Neural progenitor cell (in vitro differentiated cells): ENCODE data around the gene TBC1D4. TPM values are rescaled to one million over a fixed set of nuclear protein-coding genes. Genes with fewer than 3 reads are reported as not detected.

ENCODE experiments used
- DNase-seq: peaks from one replicate; pipeline ENCODE4 v3.0.0-alpha.2; 2016; ENCODE audit warnings: low spot score
- H2AFZ ChIP-seq: fragments of 200-600 bp; sonication (generic); replicated peaks from 2 replicates; pipeline ENCODE4 v1.6.1; 2016; ENCODE audit warnings: antibody characterized with exemption
- H3F3A ChIP-seq: fragments of 200-600 bp; sonication (generic); 2 replicates; pipeline ENCODE4 v1.6.1; 2016; ENCODE audit warnings: antibody characterized with exemption, low read depth
- H3K27ac ChIP-seq: fragments of 200-600 bp; sonication (generic); 2 replicates; pipeline ENCODE4 v1.5.1; 2016; ENCODE audit warnings: mild to moderate bottlenecking
- H3K27me3 ChIP-seq: fragments of 200-600 bp; sonication (generic); 2 replicates; pipeline ENCODE4 v1.6.1; 2016; ENCODE audit warnings: mild to moderate bottlenecking, moderate library complexity
- H3K36me3 ChIP-seq: fragments of 200-600 bp; sonication (generic); 2 replicates; pipeline ENCODE4 v1.5.1; 2016
- H3K4me1 ChIP-seq: fragments of 200-600 bp; sonication (generic); 2 replicates; pipeline ENCODE4 v1.6.1; 2016; ENCODE audit warnings: mixed run types
- H3K4me2 ChIP-seq: fragments of 200-600 bp; sonication (generic); 2 replicates; pipeline ENCODE4 v1.6.1; 2016
- H3K4me3 ChIP-seq: fragments of 200-600 bp; sonication (generic); 2 replicates; pipeline ENCODE4 v1.5.1; 2016
- H3K79me2 ChIP-seq: fragments of 200-600 bp; sonication (generic); 2 replicates; pipeline ENCODE4 v1.6.1; 2016; ENCODE audit warnings: low read depth
- H3K9ac ChIP-seq: fragments of 200-600 bp; sonication (generic); 2 replicates; pipeline ENCODE4 v1.6.1; 2016
- H3K9me3 ChIP-seq: fragments of 200-600 bp; sonication (generic); 2 replicates; pipeline ENCODE4 v1.5.1; 2016; ENCODE audit warnings: low read depth
- H4K20me1 ChIP-seq: fragments of 200-600 bp; sonication (generic); 2 replicates; pipeline ENCODE4 v1.6.1; 2016; ENCODE audit warnings: low read depth
- H3K27ac Mint-ChIP-seq: 3 replicates; pipeline ENCODE4 v1.8.0; 2021; ENCODE audit warnings: mixed read lengths
- H3K27me3 Mint-ChIP-seq: 2 replicates; pipeline ENCODE4 v1.8.0; 2022; ENCODE audit warnings: low read depth, mild to moderate bottlenecking, inconsistent platforms, moderate library complexity, mixed read lengths; ENCODE audit not compliant: insufficient read depth
- H3K36me3 Mint-ChIP-seq: 3 replicates; pipeline ENCODE4 v1.8.0; 2021; ENCODE audit warnings: mixed read lengths
- H3K4me1 Mint-ChIP-seq: 3 replicates; pipeline ENCODE4 v1.8.0; 2021; ENCODE audit warnings: mixed read lengths
- H3K4me3 Mint-ChIP-seq: 3 replicates; pipeline ENCODE4 v1.8.0; 2021; ENCODE audit warnings: mild to moderate bottlenecking, moderate library complexity, mixed read lengths
- H3K9me3 Mint-ChIP-seq: 3 replicates; pipeline ENCODE4 v1.8.0; 2020; ENCODE audit warnings: mixed read lengths
- CTCF ChIP-seq: fragments of 200-600 bp; sonication (generic); IDR thresholded peaks from 2 replicates; pipeline ENCODE4 v1.5.1; 2017; ENCODE audit warnings: antibody characterized with exemption, mild to moderate bottlenecking
- EZH2 ChIP-seq: fragments of 200-600 bp; sonication (generic); IDR thresholded peaks from 2 replicates; pipeline ENCODE4 v1.6.1; 2017; ENCODE audit warnings: antibody characterized with exemption, mild to moderate bottlenecking, moderate library complexity
- EZH2phosphoT487 ChIP-seq: fragments of 200-600 bp; sonication (generic); IDR thresholded peaks from 2 replicates; pipeline ENCODE4 v1.6.1; 2017; ENCODE audit warnings: antibody characterized with exemption
- total RNA-seq: library from RNA; depleted of rRNA; stranded (reverse); fragments of >200 nt; gene quantifications from 2 replicates; pipeline ENCODE4 v1.2.3, GENCODE V29; 2015; ENCODE audit warnings: low replicate concordance

TBC1D4 gene
- total RNA-seq, 1 donor from 2014 or later, result 14.3 TPM

DNA sequence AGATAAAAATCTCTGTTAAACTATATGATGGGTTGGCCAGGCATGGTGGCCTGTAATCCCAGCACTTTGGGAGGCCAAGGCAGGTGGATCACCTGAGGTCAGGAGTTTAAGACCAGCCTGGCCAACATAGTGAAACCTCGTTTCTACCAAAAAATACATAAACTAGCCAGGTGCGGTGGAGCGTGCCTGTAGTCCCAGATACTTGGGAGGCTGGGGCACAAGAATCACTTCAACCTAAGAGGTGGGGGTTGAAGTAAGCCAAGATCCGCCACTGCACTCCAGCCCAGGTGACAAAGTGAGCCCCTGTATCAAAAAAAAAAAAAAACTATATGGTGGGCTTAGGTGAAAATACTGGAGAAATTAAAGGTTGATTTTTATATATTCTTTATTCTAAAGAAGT is 11.3 kb downstream of the TBC1D4 start:
- TF ChIP-seq EZH2phosphoT487 (no peak), EZH2 (no peak), CTCF (no peak)
- Histone ChIP-seq H3K36me3 (no peaks in the 10 kb centered on the region), H2AFZ (no peak overlapping the region), H3K4me1 (no peaks in the 10 kb centered on the region), H3K9me3 (no peaks in the 10 kb centered on the region), H3K27me3 (no peaks in the 10 kb centered on the region), H3F3A (no peaks in the 10 kb centered on the region), H4K20me1 (no peaks in the 10 kb centered on the region), H3K4me3 (no peak overlapping the region), H3K27ac (no peak overlapping the region), H3K9ac (no peak overlapping the region), H3K4me2 (no peak overlapping the region), H3K79me2 (peaks cover 4% of the 10 kb centered on the region)
- no peaks in the 10 kb centered on the region for H3K4me1 Mint-ChIP-seq
- H3K36me3 Mint-ChIP-seq, result peaks cover 7% of the 10 kb centered on the region
- DNase-seq, result no peak
- H3K4me3 Mint-ChIP-seq, result no peak overlapping the region
- no peak overlapping the region for H3K27ac Mint-ChIP-seq
- H3K9me3 Mint-ChIP-seq, result peaks cover 5% of the 10 kb centered on the region
- peaks cover 2% of the 10 kb centered on the region for H3K27me3 Mint-ChIP-seq

- peaks cover 2% of the 10 kb centered on the region for H3K27me3 Mint-ChIP-seq
These were observed 12.9 kb downstream of the TBC1D4 start for GRCh38 chr13:75469047-75469446.

DNA sequence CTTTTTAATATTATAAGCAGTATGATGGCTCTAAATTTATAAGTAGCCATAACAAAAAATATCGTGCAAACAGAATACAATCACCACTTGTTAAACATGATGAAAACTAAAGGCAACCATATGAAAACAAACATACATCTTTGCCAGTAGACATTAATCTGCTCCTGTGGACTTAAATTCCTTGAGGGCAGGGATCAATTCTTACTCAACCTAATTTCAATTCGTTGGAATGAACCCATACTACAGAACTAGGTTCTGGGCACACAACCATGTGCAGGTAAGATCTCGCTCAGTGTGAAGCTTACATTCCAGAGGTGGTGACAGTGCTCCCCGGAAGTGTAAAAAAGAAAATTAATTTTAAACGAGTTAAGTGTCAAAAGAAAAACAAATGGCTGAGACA is 13.4 kb downstream of the TBC1D4 start:
- H2AFZ ChIP-seq, result no peak overlapping the region
- Mint-ChIP-seq H3K4me1 (no peaks in the 10 kb centered on the region), H3K9me3 (peaks cover 7% of the 10 kb centered on the region), H3K27me3 (peaks cover 2% of the 10 kb centered on the region), H3K4me3 (no peak overlapping the region), H3K36me3 (peaks cover 12% of the 10 kb centered on the region), H3K27ac (no peak overlapping the region)
- H3K27me3 ChIP-seq, result no peaks in the 10 kb centered on the region
- H3K79me2 ChIP-seq, result no peaks in the 10 kb centered on the region
- H3K4me3 ChIP-seq, result no peak overlapping the region
- H3K4me2 ChIP-seq, result no peak overlapping the region
- no peaks in the 10 kb centered on the region for H3K4me1 ChIP-seq
- no peaks in the 10 kb centered on the region for H3F3A ChIP-seq
- no peaks in the 10 kb centered on the region for H4K20me1 ChIP-seq
- no peaks in the 10 kb centered on the region for H3K9me3 ChIP-seq
- H3K9ac ChIP-seq, result no peak overlapping the region
- no peak overlapping the region for H3K27ac ChIP-seq
- no peak for DNase-seq
- TF ChIP-seq EZH2phosphoT487 (no peak), CTCF (no peak), EZH2 (no peak)
- no peaks in the 10 kb centered on the region for H3K36me3 ChIP-seq

More at GRCh38 chr13:75469047-75469446, 12.9 kb downstream of the TBC1D4 start:
- no peak overlapping the region for H3K4me3 Mint-ChIP-seq
- Histone ChIP-seq H3K27me3 (no peaks in the 10 kb centered on the region), H3K79me2 (no peaks in the 10 kb centered on the region), H2AFZ (no peak overlapping the region), H3K4me1 (no peaks in the 10 kb centered on the region), H3K27ac (no peak overlapping the region), H3F3A (no peaks in the 10 kb centered on the region), H3K4me3 (no peak overlapping the region), H3K9ac (no peak overlapping the region), H3K9me3 (no peaks in the 10 kb centered on the region), H3K4me2 (no peak overlapping the region), H3K36me3 (no peaks in the 10 kb centered on the region), H4K20me1 (no peaks in the 10 kb centered on the region)
- TF ChIP-seq CTCF (no peak), EZH2phosphoT487 (no peak), EZH2 (no peak)
- no peak overlapping the region for H3K27ac Mint-ChIP-seq
- H3K9me3 Mint-ChIP-seq, result peaks cover 7% of the 10 kb centered on the region
- DNase-seq, result peak; percentile 14
- H3K4me1 Mint-ChIP-seq, result no peaks in the 10 kb centered on the region
- peaks cover 12% of the 10 kb centered on the region for H3K36me3 Mint-ChIP-seq
